ENCODE measurements around the gene GPAT3.

DNA sequence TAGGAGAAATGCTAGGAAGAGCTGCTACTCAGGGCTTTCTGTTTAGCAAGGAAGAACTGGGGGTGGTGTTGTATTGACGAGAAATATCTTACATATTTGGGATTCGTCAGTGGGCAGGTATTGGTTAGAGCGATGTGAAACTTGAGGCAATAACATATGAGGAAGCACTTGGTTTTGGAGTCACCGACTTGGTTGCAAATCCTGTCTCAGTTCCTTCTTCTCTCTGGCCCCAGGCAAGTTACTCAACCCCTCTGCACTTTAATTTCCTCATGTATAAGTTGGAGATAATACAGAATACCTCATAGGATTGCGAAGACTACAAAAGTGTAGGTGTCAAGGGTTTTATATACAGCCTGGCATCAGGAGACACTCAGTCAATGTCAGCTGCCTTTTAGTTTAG is 34.1 kb downstream of the GPAT3 start:
- TF ChIP-seq, protein P1, sequence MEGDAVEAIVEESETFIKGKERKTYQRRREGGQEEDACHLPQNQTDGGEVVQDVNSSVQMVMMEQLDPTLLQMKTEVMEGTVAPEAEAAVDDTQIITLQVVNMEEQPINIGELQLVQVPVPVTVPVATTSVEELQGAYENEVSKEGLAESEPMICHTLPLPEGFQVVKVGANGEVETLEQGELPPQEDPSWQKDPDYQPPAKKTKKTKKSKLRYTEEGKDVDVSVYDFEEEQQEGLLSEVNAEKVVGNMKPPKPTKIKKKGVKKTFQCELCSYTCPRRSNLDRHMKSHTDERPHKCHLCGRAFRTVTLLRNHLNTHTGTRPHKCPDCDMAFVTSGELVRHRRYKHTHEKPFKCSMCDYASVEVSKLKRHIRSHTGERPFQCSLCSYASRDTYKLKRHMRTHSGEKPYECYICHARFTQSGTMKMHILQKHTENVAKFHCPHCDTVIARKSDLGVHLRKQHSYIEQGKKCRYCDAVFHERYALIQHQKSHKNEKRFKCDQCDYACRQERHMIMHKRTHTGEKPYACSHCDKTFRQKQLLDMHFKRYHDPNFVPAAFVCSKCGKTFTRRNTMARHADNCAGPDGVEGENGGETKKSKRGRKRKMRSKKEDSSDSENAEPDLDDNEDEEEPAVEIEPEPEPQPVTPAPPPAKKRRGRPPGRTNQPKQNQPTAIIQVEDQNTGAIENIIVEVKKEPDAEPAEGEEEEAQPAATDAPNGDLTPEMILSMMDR (IDR thresholded peaks at IDR 0.05): no peak
- no peak for TF ChIP-seq POLR2A (IDR thresholded peaks at IDR 0.05)

Data from heart left ventricle (tissue), 13 donors.